Smooth muscle cell (in vitro differentiated cells): Measurements from ENCODE around the gene PITX1. TPM values are rescaled to one million over a fixed set of nuclear protein-coding genes. Genes with fewer than 3 reads are reported as not detected.

Source experiments
- DNase-seq: peaks from one replicate; lab custom pipeline; 2025; ENCODE audit not compliant: unreplicated experiment; lab: John Stamatoyannopoulos, UW
- H2AFZ ChIP-seq: fragments of 200-600 bp; sonication (generic); 2 replicates; pipeline ENCODE4 v1.6.0; 2016; ENCODE audit warnings: antibody characterized with exemption, low read depth, mild to moderate bottlenecking
- H3F3A ChIP-seq: fragments of 200-600 bp; sonication (generic); 2 replicates; pipeline ENCODE4 v1.6.0; 2017; ENCODE audit warnings: antibody characterized with exemption, low read depth
- H3K27ac ChIP-seq: fragments of 200-600 bp; sonication (generic); 2 replicates; pipeline ENCODE4 v1.5.1; 2016; ENCODE audit warnings: low read depth, mild to moderate bottlenecking
- H3K27me3 ChIP-seq: fragments of 200-600 bp; sonication (generic); 2 replicates; pipeline ENCODE4 v1.6.1; 2016; ENCODE audit warnings: low read depth, mild to moderate bottlenecking
- H3K36me3 ChIP-seq: fragments of 200-600 bp; sonication (generic); 2 replicates; pipeline ENCODE4 v1.5.1; 2016; ENCODE audit warnings: low read depth
- H3K4me1 ChIP-seq: fragments of 200-600 bp; sonication (generic); 2 replicates; pipeline ENCODE4 v1.5.1; 2016; ENCODE audit warnings: low read depth
- H3K4me2 ChIP-seq: fragments of 200-600 bp; sonication (generic); 2 replicates; pipeline ENCODE4 v1.6.0; 2016; ENCODE audit warnings: mild to moderate bottlenecking
- H3K4me3 ChIP-seq: fragments of 200-600 bp; sonication (generic); 2 replicates; pipeline ENCODE4 v1.5.1; 2016; ENCODE audit warnings: mild to moderate bottlenecking
- H3K79me2 ChIP-seq: fragments of 200-600 bp; sonication (generic); 2 replicates; pipeline ENCODE4 v1.6.0; 2016; ENCODE audit warnings: low read depth, mild to moderate bottlenecking
- H3K9ac ChIP-seq: fragments of 200-600 bp; sonication (generic); 2 replicates; pipeline ENCODE4 v1.6.0; 2016; ENCODE audit warnings: low read depth
- H3K9me3 ChIP-seq: fragments of 200-600 bp; sonication (generic); replicated peaks from 2 replicates; pipeline ENCODE4 v1.5.1; 2016; ENCODE audit warnings: low read depth
- H4K20me1 ChIP-seq: fragments of 200-600 bp; sonication (generic); 2 replicates; pipeline ENCODE4 v1.6.0; 2016; ENCODE audit warnings: low read depth
- CTCF ChIP-seq: fragments of 200-600 bp; sonication (generic); IDR thresholded peaks from 2 replicates; pipeline ENCODE4 v1.5.1; 2017; ENCODE audit warnings: borderline replicate concordance, mild to moderate bottlenecking, antibody characterized with exemption; ENCODE audit not compliant: insufficient read depth, poor library complexity, severe bottlenecking
- WGBS: methylation state at CpG from one replicate; pipeline ENCODE4 v1.1.7; 2016; ENCODE audit warnings: low lambda C conversion rate; 5-methylcytosine and 5-hydroxymethylcytosine counted together
- polyA plus RNA-seq: library from polyadenylated mRNA; unstranded; fragments of >200 nt; fragmentation: Nextera tagmentation; extraction: Ambion mirVana; gene quantifications from 2 replicates; pipeline ENCODE4 v1.2.1, GENCODE V29; 2016
- total RNA-seq: library from RNA; depleted of rRNA; stranded (reverse); fragments of >200 nt; gene quantifications from 2 replicates; pipeline ENCODE4 v1.2.3, GENCODE V29; 2014

Gene PITX1
- total and polyA plus RNA-seq, 2 experiments from 2014 or later: 161 to 473 TPM

DNA sequence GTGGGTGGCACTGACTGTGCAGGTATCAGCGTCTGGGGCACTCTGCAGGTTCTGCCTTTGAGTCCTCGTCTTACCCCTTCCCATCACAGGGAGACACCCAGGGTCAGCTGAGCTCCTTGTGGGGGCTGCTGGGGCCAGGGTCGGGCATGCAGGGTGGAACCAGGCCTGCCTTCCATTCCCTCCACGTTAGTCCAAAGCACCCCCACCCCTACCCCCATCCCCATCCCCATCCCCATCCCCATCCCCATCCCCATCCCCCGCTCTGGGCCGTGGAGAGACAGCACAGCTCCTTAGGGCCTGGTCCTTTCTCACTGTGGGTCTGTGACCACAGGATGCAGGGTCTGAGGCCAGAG is 1.6 kb upstream of the PITX1 start:
- no peak overlapping the region for H3K4me3 ChIP-seq
- H3K4me1 ChIP-seq: peaks cover 23% of the 10 kb centered on the region
- peaks cover 13% of the 10 kb centered on the region for H3F3A ChIP-seq
- H4K20me1 ChIP-seq: peaks cover 31% of the 10 kb centered on the region
- no peaks in the 10 kb centered on the region for H3K9me3 ChIP-seq
- no peak overlapping the region for H3K4me2 ChIP-seq
- TF ChIP-seq CTCF: no peak
- 58% methylated on average over 6 of the region's 6 CpGs for WGBS
- no peak for DNase-seq
- H3K27ac ChIP-seq: peak overlapping the region; percentile 84
- H3K36me3 ChIP-seq: no peaks in the 10 kb centered on the region
- no peak overlapping the region for H2AFZ ChIP-seq
- H3K79me2 ChIP-seq: peaks cover 87% of the 10 kb centered on the region
- peaks cover 38% of the 10 kb centered on the region for H3K27me3 ChIP-seq
- no peak overlapping the region for H3K9ac ChIP-seq

DNA sequence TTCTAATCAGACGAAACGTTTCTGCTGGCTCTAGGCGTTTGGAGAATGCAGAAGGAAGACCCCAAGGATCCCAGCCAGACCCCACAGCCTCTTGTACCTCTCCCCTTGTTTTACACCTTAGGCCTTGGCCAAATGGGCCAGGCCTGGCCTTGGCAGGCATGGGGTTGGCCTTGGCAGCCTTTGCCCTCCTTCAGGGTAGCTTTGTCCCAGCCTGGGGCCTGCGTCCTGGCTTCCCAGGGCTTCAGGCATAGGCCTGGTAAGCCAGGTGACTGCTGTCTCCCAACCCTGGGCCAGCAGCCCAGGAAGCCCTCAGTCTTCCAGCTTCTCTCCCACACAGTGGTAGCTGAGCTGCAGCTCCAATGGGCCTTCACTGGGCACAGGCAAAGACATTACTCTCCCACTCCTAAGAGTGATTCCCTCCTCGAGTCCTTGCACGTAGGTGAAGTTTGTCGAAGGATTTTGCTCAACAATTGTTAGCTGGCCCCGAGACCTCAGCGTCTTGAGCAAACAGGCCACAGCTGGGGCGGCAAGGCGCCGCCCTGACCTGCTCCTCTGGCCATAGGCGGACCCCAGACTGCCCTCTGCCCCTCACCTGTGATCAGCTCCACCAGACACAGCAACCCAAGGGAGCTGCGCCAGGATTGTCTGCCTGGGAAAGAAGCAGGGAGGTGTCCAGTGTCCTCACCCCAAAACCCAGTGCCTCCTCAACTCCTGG is 1.1 kb upstream of the PITX1 start:
- H3K4me3 ChIP-seq: peak overlapping the region; percentile 88
- H3K27me3 ChIP-seq: peaks cover 36% of the 10 kb centered on the region
- peak overlapping the region; percentile 98 for H3K4me2 ChIP-seq

DNA sequence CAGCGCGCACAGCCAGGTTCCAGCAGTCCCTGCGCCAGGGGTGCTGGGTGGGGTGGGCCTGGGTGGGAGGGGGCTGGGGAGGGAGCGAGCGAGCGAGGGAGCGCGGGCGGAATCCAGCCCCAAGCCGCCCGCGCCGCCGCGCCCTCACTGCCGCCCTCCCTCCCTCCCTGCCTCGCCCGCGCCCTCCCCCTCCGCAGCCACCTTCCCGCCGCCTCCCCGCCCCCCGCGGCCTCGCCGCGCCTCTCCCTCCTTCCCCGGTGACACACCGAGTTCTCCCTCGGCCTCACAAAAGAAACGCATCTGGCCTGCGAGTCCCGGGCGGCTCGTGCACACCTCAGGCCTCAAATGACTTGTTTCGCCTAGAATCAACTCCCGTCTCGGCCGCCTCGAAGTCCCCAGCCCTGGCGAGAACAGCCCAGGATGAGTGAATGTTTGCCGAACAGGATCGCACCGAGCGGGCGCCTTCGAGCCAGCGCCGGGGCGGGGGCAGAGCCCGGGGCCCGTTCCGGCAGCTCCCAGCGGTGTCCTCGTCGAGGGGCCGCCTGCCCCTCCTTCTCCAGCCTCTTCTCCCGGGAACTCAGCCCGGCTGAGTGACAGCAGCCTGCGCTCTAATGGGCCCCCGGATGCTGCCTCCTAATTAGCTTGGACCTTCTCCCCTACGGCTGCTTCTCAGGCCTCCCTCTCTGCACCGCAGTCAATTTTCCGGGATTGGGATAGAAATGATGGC is 371 bp upstream of the PITX1 start:
- DNase-seq: no peak
- Histone ChIP-seq H3K4me1 (peaks cover 21% of the 10 kb centered on the region), H3K36me3 (no peaks in the 10 kb centered on the region), H3K27me3 (peaks cover 36% of the 10 kb centered on the region), H2AFZ (peak overlapping the region; percentile 51), H3K27ac (peak overlapping the region; percentile 84), H3K79me2 (peaks cover 93% of the 10 kb centered on the region), H3K4me3 (peak overlapping the region; percentile 88), H3K9me3 (no peaks in the 10 kb centered on the region), H3K9ac (peak overlapping the region; percentile 47), H3F3A (peaks cover 13% of the 10 kb centered on the region), H4K20me1 (peaks cover 43% of the 10 kb centered on the region), H3K4me2 (peak overlapping the region; percentile 98)
- TF ChIP-seq CTCF: no peak
- 2% methylated on average over 31 of the region's 65 CpGs for WGBS

More for the DNA sequence above, 1.1 kb upstream of the PITX1 start:
- no peak for TF ChIP-seq CTCF
- H3K9me3 ChIP-seq: no peaks in the 10 kb centered on the region
- peak overlapping the region; percentile 84 for H3K27ac ChIP-seq
- H3K79me2 ChIP-seq: peaks cover 92% of the 10 kb centered on the region
- H3K36me3 ChIP-seq: no peaks in the 10 kb centered on the region
- WGBS: 59% methylated on average over 14 of the region's 14 CpGs
- peaks cover 24% of the 10 kb centered on the region for H3K4me1 ChIP-seq
- H2AFZ ChIP-seq: peak overlapping the region; percentile 51
- peak overlapping the region; percentile 47 for H3K9ac ChIP-seq
- no peak for DNase-seq
- H4K20me1 ChIP-seq: peaks cover 36% of the 10 kb centered on the region
- peaks cover 13% of the 10 kb centered on the region for H3F3A ChIP-seq
